Measurements from ENCODE around the gene CDYL.
"Not testable (repeated sequence)": the region's sequence is repeated elsewhere in the genome, so short reads cannot be mapped to it uniquely, and the experiment has no call there.

The CDYL gene

GRCh38 chr6:4864519-4864918, 88.3 kb downstream of the CDYL start:
- Histone ChIP-seq H2BK15ac (ENCODE audit: low read length) (no peak overlapping the region), H2BK5ac (ENCODE audit: low read length) (no peak overlapping the region), H3K4ac (ENCODE audit: low read length) (no peak overlapping the region), H4K91ac (ENCODE audit: low read depth, low read length, poor library complexity) (no peak overlapping the region), H2AK5ac (ENCODE audit: low read depth, low read length) (no peak overlapping the region), H3K4me1 (ENCODE audit: control insufficient read depth in 2 of 2, insufficient read depth in 1 of 2, low read depth in 1 of 2, low read length in 2 of 2) (no peaks in the 10 kb centered on the region), H3K27ac (replicated peaks; ENCODE audit: low read length) (no peak overlapping the region), H3K14ac (ENCODE audit: low read length) (no peak overlapping the region), H3K4me3 (ENCODE audit: low read length in 2 of 2) (no peak overlapping the region), H3K4me2 (ENCODE audit: insufficient read depth, low read length, poor library complexity, severe bottlenecking) (no peak overlapping the region), H3K23ac (ENCODE audit: low read depth, low read length, poor library complexity) (no peak overlapping the region), H2BK120ac (ENCODE audit: low read depth, low read length) (no peak overlapping the region), H3K9ac (ENCODE audit: low read depth, low read length, poor library complexity) (no peak overlapping the region), H2AFZ (ENCODE audit: low read length) (no peak overlapping the region), H3K18ac (ENCODE audit: low read length) (no peak overlapping the region), H2BK12ac (ENCODE audit: low read length) (no peak overlapping the region), H3K27me3 (ENCODE audit: control insufficient read depth in 3 of 3, insufficient read depth in 3 of 3, low read depth in 1 of 3, low read length in 3 of 3) (no peaks in the 10 kb centered on the region), H3K9me3 (replicated peaks in 1 of 2; ENCODE audit: control insufficient read depth in 2 of 2, insufficient read depth in 1 of 2, low read depth in 1 of 2, low read length in 2 of 2) (peaks cover 0 to 25% of the 10 kb centered on the region in 2 donors), H3K79me1 (ENCODE audit: low read depth, low read length) (peaks cover 2% of the 10 kb centered on the region), H4K8ac (ENCODE audit: low read depth, low read length) (no peak overlapping the region), H3K36me3 (replicated peaks in 1 of 2; ENCODE audit: control insufficient read depth in 2 of 2, insufficient read depth in 2 of 2, low read length in 2 of 2) (peaks cover 0 to 2% of the 10 kb centered on the region in 2 donors)
- WGBS, 2 donors (ENCODE audit: extremely low coverage in 2 of 2, insufficient read length in 2 of 2, insufficient replicate concordance in 1 of 2), result no CpG with 5 or more reads among the region's 3 CpGs
- DNase-seq (ENCODE audit: low spot score), result no peak

- peaks cover 0 to 25% of the 10 kb centered on the region in 2 donors for H3K9me3 ChIP-seq (replicated peaks in 1 of 2; ENCODE audit: control insufficient read depth in 2 of 2, insufficient read depth in 1 of 2, low read depth in 1 of 2, low read length in 2 of 2)
- not testable (repeated sequence) for H3K4me2 ChIP-seq (ENCODE audit: insufficient read depth, low read length, poor library complexity, severe bottlenecking); H3K4ac ChIP-seq (ENCODE audit: low read length); H3K14ac ChIP-seq (ENCODE audit: low read length); H3K4me1 ChIP-seq (ENCODE audit: control insufficient read depth in 2 of 2, insufficient read depth in 1 of 2, low read depth in 1 of 2, low read length in 2 of 2); H2BK12ac ChIP-seq (ENCODE audit: low read length); H3K23ac ChIP-seq (ENCODE audit: low read depth, low read length, poor library complexity); H4K91ac ChIP-seq (ENCODE audit: low read depth, low read length, poor library complexity); H3K9ac ChIP-seq (ENCODE audit: low read depth, low read length, poor library complexity); H3K18ac ChIP-seq (ENCODE audit: low read length); H3K27me3 ChIP-seq (ENCODE audit: control insufficient read depth in 3 of 3, insufficient read depth in 3 of 3, low read depth in 1 of 3, low read length in 3 of 3); H2BK120ac ChIP-seq (ENCODE audit: low read depth, low read length); H3K79me1 ChIP-seq (ENCODE audit: low read depth, low read length); H3K4me3 ChIP-seq (ENCODE audit: low read length in 2 of 2); H2AK5ac ChIP-seq (ENCODE audit: low read depth, low read length); H3K36me3 ChIP-seq (replicated peaks in 1 of 2; ENCODE audit: control insufficient read depth in 2 of 2, insufficient read depth in 2 of 2, low read length in 2 of 2); H2BK15ac ChIP-seq (ENCODE audit: low read length); H3K27ac ChIP-seq (replicated peaks; ENCODE audit: low read length); H2BK5ac ChIP-seq (ENCODE audit: low read length); H2AFZ ChIP-seq (ENCODE audit: low read length); DNase-seq (ENCODE audit: low spot score); H4K8ac ChIP-seq (ENCODE audit: low read depth, low read length)
- WGBS, 2 donors (ENCODE audit: extremely low coverage in 2 of 2, insufficient read length in 2 of 2, insufficient replicate concordance in 1 of 2), result no CpG with 5 or more reads among the region's 4 CpGs
Observed at GRCh38 chr6:4865006-4865405, 88.8 kb downstream of the CDYL start.

- no peaks in the 10 kb centered on the region for H3K4me1 ChIP-seq (ENCODE audit: control insufficient read depth in 2 of 2, insufficient read depth in 1 of 2, low read depth in 1 of 2, low read length in 2 of 2)
Observed at GRCh38 chr6:4870821-4871494, 94.8 kb downstream of the CDYL start.

GRCh38 chr6:4871825-4872224, 95.6 kb downstream of the CDYL start:
- Histone ChIP-seq H3K4ac (ENCODE audit: low read length) (no peak overlapping the region), H3K4me2 (ENCODE audit: insufficient read depth, low read length, poor library complexity, severe bottlenecking) (no peak overlapping the region), H3K27ac (replicated peaks; ENCODE audit: low read length) (no peak overlapping the region), H3K27me3 (ENCODE audit: control insufficient read depth in 3 of 3, insufficient read depth in 3 of 3, low read depth in 1 of 3, low read length in 3 of 3) (no peaks in the 10 kb centered on the region), H2BK120ac (ENCODE audit: low read depth, low read length) (no peak overlapping the region), H3K4me3 (ENCODE audit: low read length in 2 of 2) (no peak overlapping the region), H4K8ac (ENCODE audit: low read depth, low read length) (no peak overlapping the region), H3K9me3 (replicated peaks in 1 of 2; ENCODE audit: control insufficient read depth in 2 of 2, insufficient read depth in 1 of 2, low read depth in 1 of 2, low read length in 2 of 2) (peaks cover 0 to 2% of the 10 kb centered on the region in 2 donors), H4K91ac (ENCODE audit: low read depth, low read length, poor library complexity) (no peak overlapping the region), H3K36me3 (replicated peaks in 1 of 2; ENCODE audit: control insufficient read depth in 2 of 2, insufficient read depth in 2 of 2, low read length in 2 of 2) (no peaks in the 10 kb centered on the region), H2AK5ac (ENCODE audit: low read depth, low read length) (no peak overlapping the region), H3K14ac (ENCODE audit: low read length) (no peak overlapping the region), H3K9ac (ENCODE audit: low read depth, low read length, poor library complexity) (no peak overlapping the region), H3K23ac (ENCODE audit: low read depth, low read length, poor library complexity) (no peak overlapping the region), H2BK12ac (ENCODE audit: low read length) (no peak overlapping the region), H3K79me1 (ENCODE audit: low read depth, low read length) (peaks cover 3% of the 10 kb centered on the region), H2BK5ac (ENCODE audit: low read length) (no peak overlapping the region), H2BK15ac (ENCODE audit: low read length) (no peak overlapping the region), H3K18ac (ENCODE audit: low read length) (no peak overlapping the region), H2AFZ (ENCODE audit: low read length) (no peak overlapping the region), H3K4me1 (ENCODE audit: control insufficient read depth in 2 of 2, insufficient read depth in 1 of 2, low read depth in 1 of 2, low read length in 2 of 2) (no peaks in the 10 kb centered on the region)
- DNase-seq (ENCODE audit: low spot score), result no peak
- no CpG with 5 or more reads among the region's 5 CpGs for WGBS, 2 donors (ENCODE audit: extremely low coverage in 2 of 2, insufficient read length in 2 of 2, insufficient replicate concordance in 1 of 2)

More at GRCh38 chr6:4870821-4871494, 94.8 kb downstream of the CDYL start:
- Histone ChIP-seq H3K4me3 (ENCODE audit: low read length in 2 of 2) (no peak overlapping the region), H2BK12ac (ENCODE audit: low read length) (no peak overlapping the region), H3K4me2 (ENCODE audit: insufficient read depth, low read length, poor library complexity, severe bottlenecking) (no peak overlapping the region), H3K4ac (ENCODE audit: low read length) (no peak overlapping the region), H3K79me1 (ENCODE audit: low read depth, low read length) (peaks cover 3% of the 10 kb centered on the region), H3K23ac (ENCODE audit: low read depth, low read length, poor library complexity) (no peak overlapping the region), H3K18ac (ENCODE audit: low read length) (no peak overlapping the region), H3K9ac (ENCODE audit: low read depth, low read length, poor library complexity) (no peak overlapping the region), H3K36me3 (replicated peaks in 1 of 2; ENCODE audit: control insufficient read depth in 2 of 2, insufficient read depth in 2 of 2, low read length in 2 of 2) (no peaks in the 10 kb centered on the region), H3K27me3 (ENCODE audit: control insufficient read depth in 3 of 3, insufficient read depth in 3 of 3, low read depth in 1 of 3, low read length in 3 of 3) (no peaks in the 10 kb centered on the region), H3K14ac (ENCODE audit: low read length) (no peak overlapping the region), H2BK5ac (ENCODE audit: low read length) (no peak overlapping the region), H4K91ac (ENCODE audit: low read depth, low read length, poor library complexity) (no peak overlapping the region), H2AK5ac (ENCODE audit: low read depth, low read length) (no peak overlapping the region), H2BK120ac (ENCODE audit: low read depth, low read length) (no peak overlapping the region), H4K8ac (ENCODE audit: low read depth, low read length) (no peak overlapping the region), H3K27ac (replicated peaks; ENCODE audit: low read length) (no peak overlapping the region), H3K9me3 (replicated peaks in 1 of 2; ENCODE audit: control insufficient read depth in 2 of 2, insufficient read depth in 1 of 2, low read depth in 1 of 2, low read length in 2 of 2) (peaks cover 0 to 8% of the 10 kb centered on the region in 2 donors), H2BK15ac (ENCODE audit: low read length) (no peak overlapping the region), H2AFZ (ENCODE audit: low read length) (no peak overlapping the region)
- no peak for DNase-seq (ENCODE audit: low spot score)
- WGBS, 2 donors (ENCODE audit: extremely low coverage in 2 of 2, insufficient read length in 2 of 2, insufficient replicate concordance in 1 of 2), result no CpG with 5 or more reads among the region's 3 CpGs

Measured in neuronal stem cell (in vitro differentiated cells).